H1 (cell line): Measurements from ENCODE around the gene AUH. TPM values are rescaled to one million over a fixed set of nuclear protein-coding genes. Genes with fewer than 3 reads are reported as not detected.

Experiments used
- CTCF ChIA-PET: fragments of 300-600 bp; sonication (Branson Sonifier 250); formaldehyde crosslinking; loops from one replicate; lab custom pipeline; 2021; ENCODE audit not compliant: partially characterized antibody; lab: Charles Lee
- POLR2A ChIA-PET: fragments of 300-600 bp; sonication (Branson Sonifier 250); formaldehyde crosslinking; loops from one replicate; lab custom pipeline; 2021; ENCODE audit warnings: inconsistent platforms; ENCODE audit not compliant: partially characterized antibody; lab: Charles Lee
- DNase-seq, 2 experiments: peaks; one replicate each; pipeline versions ENCODE4 v3.0.0 to v3.0.0-alpha.2; 2010 to 2022; ENCODE audit warnings: low spot score in 2 of 2, low read depth in 1 of 2, mixed read lengths in 1 of 2
- FAIRE-seq: peaks from 2 replicates; lab custom pipeline; 2011; peaks lifted over from hg19 to GRCh38; lab: Jason Lieb, UNC
- H2AFZ ChIP-seq: 2 replicates; pipeline ENCODE4 v1.8.1; 2012; ENCODE audit warnings: low read length, inconsistent platforms
- H2AK5ac ChIP-seq: 2 replicates; pipeline ENCODE4 v1.6.1; 2013; ENCODE audit warnings: low read depth, low read length
- H2BK120ac ChIP-seq: replicated peaks from 2 replicates; pipeline ENCODE3; 2013; ENCODE audit warnings: low read depth, low read length, inconsistent platforms
- H2BK12ac ChIP-seq: 2 replicates; pipeline ENCODE4 v1.6.1; 2013; ENCODE audit warnings: low read depth, low read length
- H2BK15ac ChIP-seq: 2 replicates; pipeline ENCODE4 v1.6.1; 2013; ENCODE audit warnings: low read length
- H2BK20ac ChIP-seq: 2 replicates; pipeline ENCODE4 v1.6.1; 2013; ENCODE audit warnings: low read length
- H2BK5ac ChIP-seq: 2 replicates; pipeline ENCODE4 v1.6.1; 2013; ENCODE audit warnings: low read depth, low read length
- H3K14ac ChIP-seq: 2 replicates; pipeline ENCODE4 v1.6.1; 2013; ENCODE audit warnings: inconsistent platforms; ENCODE audit not compliant: insufficient read length
- H3K18ac ChIP-seq: 2 replicates; pipeline ENCODE4 v1.6.1; 2013; ENCODE audit warnings: low read length; ENCODE audit errors: extremely low read depth
- H3K23ac ChIP-seq: 2 replicates; pipeline ENCODE4 v1.6.1; 2013; ENCODE audit warnings: inconsistent platforms; ENCODE audit not compliant: insufficient read length
- H3K23me2 ChIP-seq: 2 replicates; pipeline ENCODE4 v1.6.1; 2013; ENCODE audit warnings: low read depth, low read length
- H3K27ac ChIP-seq: 2 replicates; pipeline ENCODE4 v1.6.1; 2011; ENCODE audit warnings: low read depth, low read length, inconsistent platforms
- H3K27me3 ChIP-seq, 4 experiments: replicated peaks in 1 of 4; 1 replicate in 1 of 4; 2 replicates in 3 of 4; pipeline versions ENCODE4 v1.6.1 to v1.8.1; 2011 to 2013; ENCODE audit warnings: low read length in 3 of 4, mild to moderate bottlenecking in 3 of 4, inconsistent platforms in 2 of 4, mixed read lengths in 2 of 4, moderate library complexity in 1 of 4; ENCODE audit not compliant: control insufficient read depth in 3 of 4, insufficient read depth in 3 of 4; ENCODE audit errors: extremely low read depth in 1 of 4
- H3K36me3 ChIP-seq, 4 experiments: 2 replicates each; pipeline versions ENCODE4 v1.6.1 to v1.8.1; 2011 to 2013; ENCODE audit warnings: mild to moderate bottlenecking in 4 of 4, low read length in 3 of 4, moderate library complexity in 2 of 4, control low read depth in 1 of 4, inconsistent platforms in 1 of 4; ENCODE audit not compliant: insufficient read depth in 4 of 4, control insufficient read depth in 2 of 4
- H3K4ac ChIP-seq: replicated peaks from 2 replicates; pipeline ENCODE3; 2013; ENCODE audit warnings: low read length, low read depth, mixed read lengths, inconsistent platforms; ENCODE audit not compliant: insufficient read length
- H3K4me1 ChIP-seq, 4 experiments: replicated peaks in 1 of 4; 1 replicate in 1 of 4; 2 replicates in 3 of 4; pipeline versions ENCODE4 v1.6.1 to v1.8.1; 2011 to 2013; ENCODE audit warnings: low read length in 3 of 4, inconsistent platforms in 2 of 4, mixed read lengths in 1 of 4; ENCODE audit not compliant: insufficient read depth in 4 of 4, control insufficient read depth in 3 of 4
- H3K4me2 ChIP-seq, 2 experiments: 2 replicates each; pipeline versions ENCODE4 v1.6.1 to v1.8.1; 2011 to 2013; ENCODE audit warnings: low read depth in 2 of 2, low read length in 2 of 2, control low read depth in 1 of 2, inconsistent platforms in 1 of 2, mild to moderate bottlenecking in 1 of 2; ENCODE audit not compliant: insufficient read depth in 1 of 2
- H3K4me3 ChIP-seq, 4 experiments: fragments of 200-600, 300-600 bp in 1 of 4; sonication (generic), shearing (Covaris generic), sonication (Bioruptor Twin) in 1 of 4; 2 replicates each; pipeline versions ENCODE4 v1.5.1 to v1.8.1; 2011 to 2016; ENCODE audit warnings: low read length in 4 of 4, low read depth in 3 of 4, control low read depth in 2 of 4, inconsistent platforms in 2 of 4, mild to moderate bottlenecking in 2 of 4, mixed read lengths in 1 of 4, moderate library complexity in 1 of 4; ENCODE audit not compliant: insufficient read depth in 2 of 4; ENCODE audit errors: extremely low read depth in 1 of 4
- H3K56ac ChIP-seq: replicated peaks from 2 replicates; pipeline ENCODE3; 2013; ENCODE audit warnings: low read depth, mild to moderate bottlenecking, mixed read lengths, low read length, inconsistent platforms; ENCODE audit not compliant: insufficient read length
- H3K79me1 ChIP-seq: 2 replicates; pipeline ENCODE4 v1.6.1; 2013; ENCODE audit warnings: low read depth, low read length, control low read depth
- H3K79me2 ChIP-seq, 2 experiments: 2 replicates each; pipeline versions ENCODE4 v1.6.1 to v1.8.1; 2012 to 2013; ENCODE audit warnings: low read length in 2 of 2, mild to moderate bottlenecking in 2 of 2, inconsistent platforms in 1 of 2; ENCODE audit not compliant: insufficient read depth in 2 of 2, control insufficient read depth in 1 of 2
- H3K9ac ChIP-seq, 4 experiments: replicated peaks in 1 of 4; 1 replicate in 1 of 4; 2 replicates in 3 of 4; pipeline versions ENCODE4 v1.6.1 to v1.8.1; 2011 to 2013; ENCODE audit warnings: low read depth in 3 of 4, low read length in 3 of 4, control low read depth in 2 of 4, mild to moderate bottlenecking in 2 of 4, moderate library complexity in 2 of 4, inconsistent platforms in 1 of 4; ENCODE audit errors: extremely low read depth in 1 of 4
- H3K9me3 ChIP-seq, 2 experiments: 2 replicates each; pipeline versions ENCODE4 v1.6.1 to v1.8.1; 2012 to 2013; ENCODE audit warnings: mild to moderate bottlenecking in 2 of 2, moderate library complexity in 2 of 2, control low read depth in 1 of 2, inconsistent platforms in 1 of 2, low read depth in 1 of 2, low read length in 1 of 2, mixed read lengths in 1 of 2; ENCODE audit not compliant: insufficient read depth in 2 of 2
- H4K20me1 ChIP-seq, 2 experiments: replicated peaks in 1 of 2; 2 replicates each; pipeline versions ENCODE3 to v1.8.1; 2011 to 2013; ENCODE audit warnings: inconsistent platforms in 2 of 2, low read length in 2 of 2, mild to moderate bottlenecking in 1 of 2; ENCODE audit not compliant: insufficient read depth in 2 of 2, control insufficient read depth in 1 of 2
- H4K5ac ChIP-seq: 2 replicates; pipeline ENCODE4 v1.6.1; 2013; ENCODE audit warnings: low read length, low read depth, mixed read lengths, inconsistent platforms; ENCODE audit not compliant: insufficient read length
- H4K8ac ChIP-seq: 2 replicates; pipeline ENCODE4 v1.8.0; 2013; ENCODE audit warnings: mild to moderate bottlenecking, moderate library complexity, low read length, inconsistent platforms; ENCODE audit not compliant: insufficient read depth; ENCODE audit errors: extremely low read depth
- H4K91ac ChIP-seq: replicated peaks from 2 replicates; pipeline ENCODE3; 2013; ENCODE audit warnings: low read length, mixed read lengths, inconsistent platforms; ENCODE audit not compliant: insufficient read length
- CEBPB ChIP-seq: IDR thresholded peaks from 2 replicates; pipeline ENCODE4 v1.6.1; 2012; ENCODE audit warnings: low read depth, low read length
- FOSL1 ChIP-seq: IDR thresholded peaks from 2 replicates; pipeline ENCODE4 v1.6.1; 2011; ENCODE audit warnings: mild to moderate bottlenecking, low read depth, low read length, moderate library complexity; ENCODE audit not compliant: insufficient read depth
- KDM5A ChIP-seq: fragments of 200-600 bp; IDR thresholded peaks from 2 replicates; pipeline ENCODE4 v1.7.1; 2012; ENCODE audit warnings: mild to moderate bottlenecking, low read length, inconsistent platforms, mixed read lengths
- RBBP5 ChIP-seq: IDR thresholded peaks from 2 replicates; pipeline ENCODE4 v1.7.1; 2012; ENCODE audit warnings: low read depth, mild to moderate bottlenecking, inconsistent platforms, low read length, moderate library complexity, borderline replicate concordance
- SIN3A ChIP-seq, 2 experiments: IDR thresholded peaks in 1 of 2; conservative IDR thresholded peaks in 1 of 2; 2 replicates each; pipeline ENCODE4 v1.6.1; 2011 to 2012; ENCODE audit warnings: low read length in 2 of 2, improper control_type of control experiment in 1 of 2, low read depth in 1 of 2, mild to moderate bottlenecking in 1 of 2
- SIX5 ChIP-seq: IDR thresholded peaks from 2 replicates; pipeline ENCODE4 v1.6.1; 2011; ENCODE audit warnings: mild to moderate bottlenecking, low read depth, low read length
- SP4 ChIP-seq: IDR thresholded peaks from 2 replicates; pipeline ENCODE4 v1.6.1; 2012; ENCODE audit warnings: low read length, inconsistent platforms
- WGBS, 2 experiments: shearing (Covaris generic) in 1 of 2; methylation state at CpG; one replicate each; pipeline versions ENCODE4 v1.1.6 to v1.1.7; 2013 to 2015; ENCODE audit warnings: low lambda C conversion rate in 2 of 2, mixed read lengths in 2 of 2, inconsistent platforms in 1 of 2, low coverage in 1 of 2, missing lambda C conversion rate in 1 of 2; ENCODE audit not compliant: insufficient replicate concordance in 2 of 2, insufficient coverage in 1 of 2, insufficient read length in 1 of 2; ENCODE audit errors: extremely low coverage in 1 of 2, missing lambda C conversion rate in 1 of 2; 5-methylcytosine and 5-hydroxymethylcytosine counted together
- polyA plus RNA-seq, 7 experiments: library from polyadenylated mRNA; depleted of rRNA in 3 of 7; stranded (reverse) in 5 of 7; unstranded in 2 of 7; fragments of >200 nt in 5 of 7; fragments of 200-250 nt in 2 of 7; gene quantifications; 1 replicate in 5 of 7; 2 replicates in 1 of 7; 4 replicates in 1 of 7; pipeline versions ENCODE4 v1.2.1 to v1.2.3, GENCODE V29; 2011 to 2013; ENCODE audit warnings: missing spikeins in 2 of 7, mixed read lengths in 2 of 7
- total RNA-seq: library from RNA; stranded (reverse); fragmentation: NEBNext Ultra II Directional; extraction: Animal tissue kit (Norgen Biotek cat#: 25700); gene quantifications from 2 replicates; pipeline ENCODE4 v1.2.1, GENCODE V29; 2021
- TF ChIP-seq, protein P1 (sequence below): IDR thresholded peaks from 2 replicates; pipeline ENCODE4 v1.6.1; 2011; ENCODE audit warnings: low read depth, mild to moderate bottlenecking, low read length; ENCODE audit not compliant: insufficient read depth
- TF ChIP-seq, protein P2 (sequence below), 3 experiments: IDR thresholded peaks; 1 replicate in 2 of 3; 2 replicates in 1 of 3; pipeline versions ENCODE4 v1.5.1 to v1.6.1; 2011; ENCODE audit warnings: low read length in 3 of 3, mild to moderate bottlenecking in 3 of 3, inconsistent platforms in 2 of 3, low read depth in 1 of 3, moderate library complexity in 1 of 3; ENCODE audit not compliant: insufficient read depth in 1 of 3; ENCODE audit errors: control extremely low read depth in 1 of 3

The AUH gene
- total and polyA plus RNA-seq, 2 of the 8 experiments (the other 6 are each of a cell fraction or from before 2014, with no cell fraction given), result 5.8 to 21.9 TPM

DNA sequence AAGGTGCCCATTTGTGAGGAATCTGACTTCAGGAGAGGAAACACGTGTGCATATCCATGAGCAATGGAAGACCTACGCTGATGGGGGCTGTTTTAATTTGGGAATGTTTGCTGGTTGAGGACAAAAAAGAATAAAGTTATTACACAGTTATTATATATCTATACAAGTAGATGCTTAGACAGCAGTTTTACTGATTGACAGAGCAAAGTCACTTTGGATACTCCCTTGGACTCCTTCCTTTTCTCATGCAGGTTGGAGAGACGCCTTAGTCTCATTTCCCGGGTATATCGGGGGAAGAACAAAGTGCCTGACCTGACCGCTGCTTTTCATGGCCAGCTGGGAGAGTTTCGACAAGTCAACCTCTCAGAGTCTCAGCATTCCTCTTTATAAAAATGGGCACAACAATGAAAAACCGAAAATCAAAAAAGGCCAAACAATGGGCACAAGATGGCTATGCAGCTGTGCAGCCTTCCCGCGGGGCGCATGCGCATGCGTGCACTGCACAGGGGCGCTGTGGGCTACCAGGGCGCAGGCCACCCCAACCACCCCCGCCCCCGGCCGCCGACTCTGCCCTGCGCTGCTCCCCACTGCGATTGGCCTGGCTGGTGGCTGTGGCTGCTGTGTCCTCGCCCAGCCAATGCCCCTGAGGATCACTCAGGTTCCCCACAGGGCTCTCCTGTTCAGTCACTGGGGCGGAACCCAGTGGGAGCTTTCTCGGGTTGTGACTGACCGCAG is 43.8 kb upstream of the AUH start:
- no peaks in the 10 kb centered on the region for H4K20me1 ChIP-seq
- no peak overlapping the region for H2BK20ac ChIP-seq
- H3K23ac ChIP-seq, result no peak overlapping the region
- ChIA-PET POLR2A (no interaction called here), CTCF (interaction anchor here (0.6 to 1.2 kb wide), 2 partner anchors 17 to 75 kb away, joined by 3 read pairs; no protein-coding TSS in a partner anchor)
- no peak overlapping the region for H2BK120ac ChIP-seq
- no peak overlapping the region for H3K4me3 ChIP-seq
- no peaks in the 10 kb centered on the region for H3K4me1 ChIP-seq
- H3K4me2 ChIP-seq, result no peak overlapping the region
- H3K18ac ChIP-seq, result no peak overlapping the region
- no peak overlapping the region for H3K56ac ChIP-seq
- no peak overlapping the region for H4K8ac ChIP-seq
- no peak overlapping the region for H2BK15ac ChIP-seq
- H2AFZ ChIP-seq, result no peak overlapping the region
- no peak overlapping the region for H2BK12ac ChIP-seq
- no peak overlapping the region for H3K4ac ChIP-seq
- H3K27me3 ChIP-seq, result no peaks in the 10 kb centered on the region
- no peak overlapping the region for H3K14ac ChIP-seq
- H3K9me3 ChIP-seq, result no peaks in the 10 kb centered on the region
- H4K91ac ChIP-seq, result no peak overlapping the region
- no peaks in the 10 kb centered on the region for H3K23me2 ChIP-seq
- H2AK5ac ChIP-seq, result no peak overlapping the region
- no peaks in the 10 kb centered on the region for H3K79me1 ChIP-seq
- FAIRE-seq (no peak), DNase-seq (no peak)
- H3K9ac ChIP-seq, result no peak overlapping the region
- WGBS, 2 experiments, result 91% methylated on average over 25 of the region's 25 CpGs; no CpG with 5 or more reads in 1 of the 2 experiments
- H4K5ac ChIP-seq, result no peak overlapping the region
- no peak overlapping the region for H2BK5ac ChIP-seq
- no peak overlapping the region for H3K27ac ChIP-seq
- peaks cover 0 to 15% (median 3%) of the 10 kb centered on the region in 4 experiments; a peak in 7 of 8 replicates for H3K36me3 ChIP-seq
- no peaks in the 10 kb centered on the region for H3K79me2 ChIP-seq
- TF ChIP-seq, protein P1, sequence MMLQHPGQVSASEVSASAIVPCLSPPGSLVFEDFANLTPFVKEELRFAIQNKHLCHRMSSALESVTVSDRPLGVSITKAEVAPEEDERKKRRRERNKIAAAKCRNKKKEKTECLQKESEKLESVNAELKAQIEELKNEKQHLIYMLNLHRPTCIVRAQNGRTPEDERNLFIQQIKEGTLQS, result no peak
- TF ChIP-seq CEBPB (no peak), RBBP5 (no peak), SIX5 (no peak), FOSL1 (no peak), SP4 (no peak), SIN3A (conservative IDR thresholded peaks at IDR 0.05 in 1 of 2, IDR thresholded peaks at IDR 0.05 in 1 of 2; ENCODE audit: low read depth in 1 of 2, low read length in 2 of 2) (no peak), KDM5A (no peak)
- TF ChIP-seq, protein P2, sequence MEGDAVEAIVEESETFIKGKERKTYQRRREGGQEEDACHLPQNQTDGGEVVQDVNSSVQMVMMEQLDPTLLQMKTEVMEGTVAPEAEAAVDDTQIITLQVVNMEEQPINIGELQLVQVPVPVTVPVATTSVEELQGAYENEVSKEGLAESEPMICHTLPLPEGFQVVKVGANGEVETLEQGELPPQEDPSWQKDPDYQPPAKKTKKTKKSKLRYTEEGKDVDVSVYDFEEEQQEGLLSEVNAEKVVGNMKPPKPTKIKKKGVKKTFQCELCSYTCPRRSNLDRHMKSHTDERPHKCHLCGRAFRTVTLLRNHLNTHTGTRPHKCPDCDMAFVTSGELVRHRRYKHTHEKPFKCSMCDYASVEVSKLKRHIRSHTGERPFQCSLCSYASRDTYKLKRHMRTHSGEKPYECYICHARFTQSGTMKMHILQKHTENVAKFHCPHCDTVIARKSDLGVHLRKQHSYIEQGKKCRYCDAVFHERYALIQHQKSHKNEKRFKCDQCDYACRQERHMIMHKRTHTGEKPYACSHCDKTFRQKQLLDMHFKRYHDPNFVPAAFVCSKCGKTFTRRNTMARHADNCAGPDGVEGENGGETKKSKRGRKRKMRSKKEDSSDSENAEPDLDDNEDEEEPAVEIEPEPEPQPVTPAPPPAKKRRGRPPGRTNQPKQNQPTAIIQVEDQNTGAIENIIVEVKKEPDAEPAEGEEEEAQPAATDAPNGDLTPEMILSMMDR (IDR thresholded peaks at IDR 0.05; ENCODE audit: control extremely low read depth in 1 of 3, insufficient read depth in 1 of 3, low read depth in 1 of 3, low read length in 3 of 3), result no peak
